Type B pancreatic cell (in vitro differentiated cells): ENCODE data around the gene CAPN5. TPM values are rescaled to one million over a fixed set of nuclear protein-coding genes. Genes with fewer than 3 reads are reported as not detected.

Experiments used
- DNase-seq: peaks from one replicate; pipeline ENCODE4 v3.0.0; 2021; ENCODE audit warnings: mixed read lengths; ENCODE audit not compliant: unreplicated experiment; ENCODE audit errors: extremely low spot score
- H3K27ac Mint-ChIP-seq: 2 replicates; pipeline ENCODE4 v1.8.0; 2021; ENCODE audit warnings: mild to moderate bottlenecking, mixed read lengths
- H3K27me3 Mint-ChIP-seq: 2 replicates; pipeline ENCODE4 v1.8.0; 2021; ENCODE audit warnings: mixed read lengths
- H3K36me3 Mint-ChIP-seq: 2 replicates; pipeline ENCODE4 v1.8.0; 2021; ENCODE audit warnings: mixed read lengths
- H3K4me1 Mint-ChIP-seq: one replicate; pipeline ENCODE4 v1.8.0; 2021; ENCODE audit warnings: mixed read lengths; ENCODE audit not compliant: unreplicated experiment
- H3K4me3 Mint-ChIP-seq: 2 replicates; pipeline ENCODE4 v1.8.0; 2021; ENCODE audit warnings: mild to moderate bottlenecking, mixed read lengths
- H3K9me3 Mint-ChIP-seq: 2 replicates; pipeline ENCODE4 v1.8.0; 2021; ENCODE audit warnings: mixed read lengths
- total RNA-seq: library from RNA; stranded (reverse); gene quantifications from 2 replicates; pipeline ENCODE4 v1.2.1, GENCODE V29; 2021; ENCODE audit warnings: low replicate concordance
- TF ChIP-seq, protein P1 (sequence below): fragments of 200-600 bp; sonication (generic); conservative IDR thresholded peaks from 2 replicates; pipeline ENCODE4 v1.5.0; 2021; ENCODE audit warnings: antibody characterized with exemption, mild to moderate bottlenecking

Gene CAPN5
- total RNA-seq, 1 donor from 2014 or later = 18.8 TPM

DNA sequence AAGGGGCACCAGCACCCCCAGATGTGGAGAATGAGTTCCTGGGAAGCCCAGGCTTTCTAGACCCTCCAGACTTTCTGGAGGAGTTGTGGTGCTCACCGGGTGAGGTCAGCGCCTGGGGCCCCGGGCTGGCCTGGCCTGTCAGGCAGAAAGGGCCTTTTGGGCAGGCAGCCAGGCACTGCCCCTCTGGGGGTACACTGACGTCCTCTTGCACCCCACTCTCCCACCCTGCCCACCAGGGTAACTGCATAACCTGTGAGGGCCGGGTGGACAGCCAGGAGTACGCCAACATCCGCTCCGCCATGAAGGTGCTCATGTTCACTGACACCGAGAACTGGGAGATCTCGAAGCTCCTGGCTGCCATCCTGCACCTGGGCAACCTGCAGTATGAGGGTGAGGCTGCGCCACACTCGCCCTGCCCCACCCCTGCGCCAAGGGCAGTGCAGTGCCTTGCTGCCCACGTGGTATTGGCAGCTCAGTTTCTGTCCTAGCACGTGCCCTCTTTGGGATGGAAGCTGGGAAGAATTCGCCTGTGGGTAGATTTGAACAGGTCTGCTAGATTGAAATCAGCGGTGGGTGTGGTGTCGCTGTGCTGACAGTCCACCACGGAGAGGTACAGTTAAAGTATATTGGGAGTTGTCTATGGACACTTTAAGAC lies 91.4 kb downstream of the CAPN5 start:
- DNase-seq = no peak
- H3K27me3 Mint-ChIP-seq = peaks cover 4% of the 10 kb centered on the region
- H3K4me1 Mint-ChIP-seq = no peaks in the 10 kb centered on the region
- no peak overlapping the region for H3K4me3 Mint-ChIP-seq
- no peaks in the 10 kb centered on the region for H3K9me3 Mint-ChIP-seq
- H3K27ac Mint-ChIP-seq = no peak overlapping the region
- TF ChIP-seq, protein P1, sequence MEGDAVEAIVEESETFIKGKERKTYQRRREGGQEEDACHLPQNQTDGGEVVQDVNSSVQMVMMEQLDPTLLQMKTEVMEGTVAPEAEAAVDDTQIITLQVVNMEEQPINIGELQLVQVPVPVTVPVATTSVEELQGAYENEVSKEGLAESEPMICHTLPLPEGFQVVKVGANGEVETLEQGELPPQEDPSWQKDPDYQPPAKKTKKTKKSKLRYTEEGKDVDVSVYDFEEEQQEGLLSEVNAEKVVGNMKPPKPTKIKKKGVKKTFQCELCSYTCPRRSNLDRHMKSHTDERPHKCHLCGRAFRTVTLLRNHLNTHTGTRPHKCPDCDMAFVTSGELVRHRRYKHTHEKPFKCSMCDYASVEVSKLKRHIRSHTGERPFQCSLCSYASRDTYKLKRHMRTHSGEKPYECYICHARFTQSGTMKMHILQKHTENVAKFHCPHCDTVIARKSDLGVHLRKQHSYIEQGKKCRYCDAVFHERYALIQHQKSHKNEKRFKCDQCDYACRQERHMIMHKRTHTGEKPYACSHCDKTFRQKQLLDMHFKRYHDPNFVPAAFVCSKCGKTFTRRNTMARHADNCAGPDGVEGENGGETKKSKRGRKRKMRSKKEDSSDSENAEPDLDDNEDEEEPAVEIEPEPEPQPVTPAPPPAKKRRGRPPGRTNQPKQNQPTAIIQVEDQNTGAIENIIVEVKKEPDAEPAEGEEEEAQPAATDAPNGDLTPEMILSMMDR = no peak
- no peaks in the 10 kb centered on the region for H3K36me3 Mint-ChIP-seq

DNA sequence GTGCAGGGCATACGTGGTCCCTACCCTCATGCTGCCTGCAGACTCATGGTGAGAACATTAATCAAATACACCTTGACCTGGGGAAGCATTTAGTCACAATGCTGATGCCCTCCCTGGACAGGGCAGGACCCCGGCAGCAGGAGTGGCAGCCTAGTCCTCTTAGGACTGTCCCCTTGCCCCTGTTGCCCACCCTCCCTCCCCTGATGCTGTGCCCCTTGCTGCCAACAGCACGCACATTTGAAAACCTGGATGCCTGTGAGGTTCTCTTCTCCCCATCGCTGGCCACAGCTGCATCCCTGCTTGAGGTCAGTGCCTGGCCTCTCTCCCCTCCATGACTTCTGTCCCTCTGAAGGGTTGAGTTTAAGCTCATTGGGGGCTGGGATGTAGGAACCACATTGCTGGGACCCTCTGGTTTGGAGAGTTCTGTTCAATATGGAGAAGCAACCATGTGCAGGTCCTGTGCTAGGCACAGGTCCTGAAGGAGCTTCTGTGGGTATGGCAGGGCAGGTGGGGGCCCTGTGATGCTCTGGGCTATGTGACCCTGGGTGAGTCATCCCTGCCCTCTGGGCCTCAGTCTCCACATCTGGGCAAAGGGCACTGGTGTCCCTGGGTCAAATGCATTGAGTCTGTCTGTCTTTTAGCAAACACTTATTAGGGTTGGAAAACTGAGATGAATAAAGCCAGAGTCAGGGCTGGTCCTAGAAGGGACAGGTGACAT lies 92.6 kb downstream of the CAPN5 start:
- H3K27ac Mint-ChIP-seq = no peak overlapping the region
- TF ChIP-seq, protein P1 = no peak
- no peaks in the 10 kb centered on the region for H3K36me3 Mint-ChIP-seq
- no peaks in the 10 kb centered on the region for H3K4me1 Mint-ChIP-seq
- DNase-seq = no peak
- no peak overlapping the region for H3K4me3 Mint-ChIP-seq
- no peaks in the 10 kb centered on the region for H3K9me3 Mint-ChIP-seq
- peaks cover 4% of the 10 kb centered on the region for H3K27me3 Mint-ChIP-seq

DNA sequence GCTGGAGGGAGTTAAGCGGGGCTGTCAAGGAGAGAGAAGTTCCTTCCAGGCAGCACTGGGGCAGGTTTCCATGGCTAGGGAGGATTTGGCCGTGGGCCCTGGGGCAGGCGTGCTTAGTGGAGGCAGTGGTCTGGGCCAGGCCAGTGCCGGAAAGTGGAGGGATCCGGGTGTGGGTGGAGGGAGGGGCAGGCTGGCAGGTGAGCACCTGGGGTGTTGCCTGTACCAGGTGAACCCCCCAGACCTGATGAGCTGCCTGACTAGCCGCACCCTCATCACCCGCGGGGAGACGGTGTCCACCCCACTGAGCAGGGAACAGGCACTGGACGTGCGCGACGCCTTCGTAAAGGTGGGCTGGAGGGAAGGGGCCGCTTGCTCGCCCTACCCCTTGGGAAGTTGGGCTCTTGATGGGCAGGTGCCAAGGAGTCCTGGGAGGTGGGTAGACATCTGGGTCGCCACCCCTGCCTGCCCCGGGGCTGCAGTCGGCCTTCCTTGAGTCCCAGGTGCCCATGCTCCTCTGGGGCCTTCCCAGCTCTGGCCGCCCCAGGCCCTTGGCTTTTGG lies 93.2 kb downstream of the CAPN5 start:
- Mint-ChIP-seq H3K36me3 (no peaks in the 10 kb centered on the region), H3K27me3 (peaks cover 4% of the 10 kb centered on the region), H3K4me1 (no peaks in the 10 kb centered on the region), H3K9me3 (no peaks in the 10 kb centered on the region), H3K4me3 (no peak overlapping the region), H3K27ac (no peak overlapping the region)
- DNase-seq = no peak
- TF ChIP-seq, protein P1 = no peak

DNA sequence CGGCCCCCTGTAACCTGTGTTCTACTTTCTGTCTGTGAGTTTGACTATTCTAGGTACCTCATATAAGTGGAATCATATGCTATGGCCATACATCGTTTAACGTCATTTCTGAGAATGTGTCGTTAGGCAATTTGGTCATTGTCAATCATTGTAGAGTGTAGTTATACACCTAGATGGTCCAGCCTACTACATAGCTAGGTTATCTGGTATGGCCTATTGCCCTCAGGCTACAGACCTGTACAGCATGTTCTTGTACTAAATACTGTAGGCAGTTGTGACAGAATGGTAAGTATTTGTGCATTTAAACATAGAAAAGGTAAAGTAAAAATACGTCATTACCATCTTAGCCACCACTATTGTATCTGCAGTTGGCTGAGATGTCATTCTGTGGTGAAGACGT lies 96.5 kb downstream of the CAPN5 start:
- Mint-ChIP-seq H3K27ac (no peak overlapping the region), H3K9me3 (no peaks in the 10 kb centered on the region), H3K36me3 (no peaks in the 10 kb centered on the region), H3K4me1 (no peaks in the 10 kb centered on the region), H3K27me3 (peaks cover 4% of the 10 kb centered on the region), H3K4me3 (no peak overlapping the region)
- TF ChIP-seq, protein P1 = no peak
- DNase-seq = no peak

DNA sequence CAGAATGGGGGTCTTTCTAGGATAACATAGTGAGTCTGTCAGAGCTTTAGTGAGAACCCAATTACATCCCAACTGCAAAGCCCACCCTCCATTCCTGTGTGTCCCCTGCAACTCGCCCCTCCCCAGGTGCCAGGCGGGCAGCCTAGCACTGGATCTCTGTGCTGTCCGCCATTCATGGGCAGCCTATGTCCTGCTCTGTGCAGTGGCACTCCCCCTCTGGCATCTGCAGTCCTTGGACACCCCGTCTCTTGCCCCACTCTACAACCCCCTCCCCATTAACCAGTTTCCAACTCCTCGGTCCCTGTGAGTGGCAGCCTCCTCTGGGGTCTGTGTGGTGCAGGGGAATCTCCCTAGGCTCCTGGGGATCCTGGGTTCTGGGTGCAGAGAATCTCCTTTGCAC lies 98.3 kb downstream of the CAPN5 start:
- TF ChIP-seq, protein P1 = no peak
- Mint-ChIP-seq H3K27me3 (no peaks in the 10 kb centered on the region), H3K4me3 (no peak overlapping the region), H3K9me3 (no peaks in the 10 kb centered on the region), H3K36me3 (no peaks in the 10 kb centered on the region), H3K4me1 (peaks cover 2% of the 10 kb centered on the region), H3K27ac (no peak overlapping the region)
- DNase-seq = no peak
